Central memory CD4-positive, alpha-beta T cell (primary cell): ENCODE data around the gene TMEM50A.
"Not testable (repeated sequence)": the region's sequence is repeated elsewhere in the genome, so short reads cannot be mapped to it uniquely, and the experiment has no call there.

Source experiments
- DNase-seq: peaks from one replicate; pipeline ENCODE4 v3.0.0; 2022
- total RNA-seq, 3 experiments: gene quantifications; one replicate each; lab custom pipeline; 2026; lab: John Stamatoyannopoulos, UW

The TMEM50A gene
- 51.3 to 141 (median 102) reads per million in 3 experiments for total RNA-seq

- peak; percentile 91 for DNase-seq
These were observed at the start of gene TMEM50A for GRCh38 chr1:25338188-25338981. TSS of gene TMEM50A (plus strand) at chr1:25338334. CDS start at chr1:25340487, 2,153 bp downstream.

DNA sequence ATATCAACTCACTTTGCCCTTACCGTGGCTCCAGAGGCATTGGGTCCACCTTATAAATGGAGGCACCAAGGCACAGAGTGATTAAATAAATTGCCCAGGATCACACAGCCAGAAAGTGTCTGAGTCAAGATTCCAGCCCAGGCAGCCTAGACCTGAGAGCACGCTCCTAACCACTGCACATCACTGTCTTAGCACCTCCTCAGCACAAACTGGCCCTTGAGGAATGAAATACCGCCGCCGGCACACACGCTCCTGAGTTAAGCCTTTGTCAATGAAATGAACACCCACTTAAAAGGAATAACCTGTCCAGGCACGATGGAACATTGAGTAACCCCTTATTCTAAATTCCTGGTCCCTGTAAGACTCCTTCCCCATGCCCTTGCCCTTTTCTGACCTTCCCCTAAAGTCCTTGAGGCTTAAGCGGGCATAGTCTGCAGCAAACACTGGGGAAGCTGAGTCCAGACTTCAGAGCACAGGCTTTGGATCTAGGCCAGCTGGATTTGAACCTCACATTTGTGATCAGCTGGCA lies 49.5 kb upstream of the TMEM50A start:
- not testable (repeated sequence) for DNase-seq

DNA sequence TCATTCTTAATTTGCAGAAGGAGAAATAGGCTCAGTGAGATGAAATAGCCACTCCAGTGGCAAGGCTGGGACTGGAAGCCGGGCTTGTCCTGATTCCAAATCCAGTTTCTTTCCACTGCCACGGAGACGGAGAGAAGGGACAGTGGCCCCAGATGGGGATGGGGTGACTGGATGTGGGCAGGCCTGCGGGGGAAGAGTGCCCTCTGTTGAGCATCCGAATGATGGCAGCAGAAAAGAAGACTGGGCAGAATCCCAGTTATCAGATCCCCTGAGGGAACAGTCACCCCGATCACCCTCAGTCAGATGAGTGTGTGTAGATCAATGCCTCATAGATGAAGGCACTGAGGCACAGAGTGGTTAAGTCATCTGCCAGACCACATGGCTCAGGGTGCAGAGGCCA lies 48.1 kb upstream of the TMEM50A start:
- not testable (repeated sequence) for DNase-seq

DNA sequence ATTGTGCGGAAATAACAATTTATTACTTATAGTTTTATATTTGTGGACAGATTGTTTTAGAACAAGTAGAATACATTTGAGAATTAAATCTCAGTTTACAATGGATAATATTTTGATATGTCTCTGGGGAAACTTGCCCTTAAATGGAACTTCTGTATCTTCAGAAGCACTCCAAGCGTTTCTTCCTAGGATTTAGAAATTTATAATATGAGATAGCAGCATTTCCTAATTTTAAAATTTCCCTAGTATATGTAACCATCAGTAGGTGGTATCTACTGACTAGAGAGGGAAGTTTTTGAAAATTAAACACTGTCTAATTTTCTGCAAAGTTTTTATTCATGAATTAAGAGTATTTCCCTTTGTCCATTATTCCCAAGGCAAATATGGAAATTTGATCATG lies 44.7 kb upstream of the TMEM50A start:
- DNase-seq: not testable (repeated sequence)

DNA sequence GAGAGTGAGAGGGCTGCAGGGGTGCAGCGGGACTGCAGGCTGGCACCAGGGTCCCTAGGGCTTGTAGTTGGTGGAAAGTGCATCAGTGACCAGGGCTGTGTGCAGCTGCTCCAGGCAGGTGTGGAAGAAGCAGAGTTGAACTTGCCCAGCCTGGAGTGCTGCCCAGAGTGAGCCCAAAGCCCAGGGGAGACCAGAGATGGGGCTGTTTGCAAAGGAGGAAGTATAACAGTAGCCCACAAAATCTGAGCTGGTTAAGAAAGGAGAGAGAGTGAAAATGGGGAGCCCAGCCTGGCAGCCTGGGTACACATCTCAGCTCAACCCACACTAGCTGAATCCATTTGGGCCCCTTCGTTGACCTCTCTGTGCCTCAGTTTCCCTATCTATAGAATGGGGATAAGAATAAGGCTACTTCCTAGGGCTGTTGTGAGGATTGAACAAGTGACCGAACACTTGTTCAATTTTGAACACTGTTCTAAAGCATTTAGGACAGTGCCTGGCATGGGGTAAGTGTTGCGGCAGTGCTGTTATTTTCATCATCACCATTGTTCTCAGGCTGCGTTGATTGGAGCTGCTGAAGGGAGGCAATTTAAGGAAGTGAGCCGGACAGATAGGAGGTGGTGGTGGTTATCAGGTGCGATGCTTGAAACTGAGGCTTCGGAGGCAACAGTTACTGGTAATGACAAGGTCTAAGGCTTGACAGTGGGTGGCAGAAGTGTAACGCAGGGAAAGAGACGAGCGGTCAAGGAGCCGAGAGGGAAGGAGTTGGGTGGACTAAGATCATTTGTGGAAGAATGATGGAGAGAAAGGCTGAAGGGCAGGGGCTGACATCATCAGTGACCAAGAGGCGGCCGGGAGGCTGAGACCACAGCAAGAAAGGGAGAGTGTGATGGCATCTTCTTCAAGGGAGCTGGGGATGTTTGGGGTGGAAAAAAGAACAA lies 43.0 kb upstream of the TMEM50A start:
- not testable (repeated sequence) for DNase-seq

- DNase-seq: not testable (repeated sequence)
These were observed 41.6 kb upstream of the TMEM50A start for GRCh38 chr1:25296501-25296900.

DNA sequence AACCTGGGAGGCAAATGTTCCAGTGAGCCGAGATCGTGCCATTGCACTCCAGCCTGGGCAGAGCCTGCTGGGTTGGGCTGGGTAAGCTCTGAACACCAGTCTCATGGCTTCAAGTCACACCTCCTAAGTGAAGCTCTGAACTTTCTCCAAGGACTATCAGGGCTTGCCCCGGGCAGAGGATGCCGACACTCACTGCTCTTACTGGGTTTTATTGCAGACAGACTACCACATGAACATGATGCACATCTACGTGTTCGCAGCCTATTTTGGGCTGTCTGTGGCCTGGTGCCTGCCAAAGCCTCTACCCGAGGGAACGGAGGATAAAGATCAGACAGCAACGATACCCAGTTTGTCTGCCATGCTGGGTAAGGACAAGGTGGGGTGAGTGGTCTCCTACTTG lies 37.4 kb upstream of the TMEM50A start:
- not testable (repeated sequence) for DNase-seq

- not testable (repeated sequence) for DNase-seq
These were observed 35.8 kb upstream of the TMEM50A start for GRCh38 chr1:25302330-25302729.

DNA sequence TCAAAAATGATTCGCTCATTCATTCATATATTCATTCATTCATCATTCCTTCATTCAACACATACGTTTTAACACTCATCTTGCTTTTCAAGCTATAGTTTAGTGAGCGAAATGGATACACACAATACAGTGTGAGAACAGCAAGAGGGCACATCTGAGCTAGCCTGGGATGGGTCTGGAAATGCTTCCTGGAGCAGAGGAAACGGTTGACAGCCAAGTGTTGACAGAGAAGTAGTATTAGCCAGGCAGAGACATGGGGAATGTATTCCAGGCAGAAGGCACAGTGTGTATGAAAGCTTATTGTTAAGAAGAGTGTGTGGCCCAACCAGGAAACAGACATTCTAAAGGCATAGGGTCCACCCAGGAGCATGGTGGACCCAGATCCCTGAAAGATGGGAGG lies 33.2 kb upstream of the TMEM50A start:
- DNase-seq: not testable (repeated sequence)

GRCh38 chr1:25308168-25308567 lies 30.0 kb upstream of the TMEM50A start:
- not testable (repeated sequence) for DNase-seq

DNA sequence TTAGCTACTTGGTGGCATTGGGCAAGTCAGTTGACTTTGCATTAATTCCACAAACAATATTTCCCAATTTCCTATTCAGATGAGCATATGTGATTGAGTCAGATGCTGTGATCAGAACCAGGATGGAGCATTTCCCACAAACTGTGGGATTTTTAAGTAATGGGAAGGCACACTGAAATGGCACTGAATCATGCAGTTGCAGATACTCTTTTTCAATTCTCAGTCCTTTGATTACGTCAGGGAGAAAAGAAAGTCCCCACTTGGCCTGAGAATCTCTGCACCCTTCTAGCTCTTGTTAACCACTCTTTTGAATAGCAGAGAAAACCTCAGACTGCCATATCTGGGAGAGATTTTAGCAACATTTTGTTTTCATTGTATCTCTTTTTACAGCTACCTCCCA lies 29.0 kb upstream of the TMEM50A start:
- not testable (repeated sequence) for DNase-seq

DNA sequence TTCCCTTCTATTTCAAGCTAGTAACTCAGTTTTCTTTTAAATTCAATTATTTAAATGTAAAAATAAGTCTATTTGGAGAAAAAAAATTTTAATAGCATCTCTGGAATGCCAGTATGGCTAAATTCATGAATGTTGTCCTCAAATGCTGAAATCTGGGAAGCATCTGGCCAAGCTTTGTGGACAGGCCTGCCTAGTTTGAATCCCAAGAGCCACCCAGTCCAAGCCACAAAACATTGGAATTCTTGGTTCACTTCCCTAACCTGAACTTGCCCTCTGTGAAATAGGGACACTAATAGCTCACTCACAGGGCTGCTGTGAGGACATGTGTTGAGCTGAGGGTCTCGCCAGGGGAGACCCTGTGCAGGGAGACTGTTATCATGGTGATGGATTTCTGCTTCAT lies 28.6 kb upstream of the TMEM50A start:
- DNase-seq: not testable (repeated sequence)

DNA sequence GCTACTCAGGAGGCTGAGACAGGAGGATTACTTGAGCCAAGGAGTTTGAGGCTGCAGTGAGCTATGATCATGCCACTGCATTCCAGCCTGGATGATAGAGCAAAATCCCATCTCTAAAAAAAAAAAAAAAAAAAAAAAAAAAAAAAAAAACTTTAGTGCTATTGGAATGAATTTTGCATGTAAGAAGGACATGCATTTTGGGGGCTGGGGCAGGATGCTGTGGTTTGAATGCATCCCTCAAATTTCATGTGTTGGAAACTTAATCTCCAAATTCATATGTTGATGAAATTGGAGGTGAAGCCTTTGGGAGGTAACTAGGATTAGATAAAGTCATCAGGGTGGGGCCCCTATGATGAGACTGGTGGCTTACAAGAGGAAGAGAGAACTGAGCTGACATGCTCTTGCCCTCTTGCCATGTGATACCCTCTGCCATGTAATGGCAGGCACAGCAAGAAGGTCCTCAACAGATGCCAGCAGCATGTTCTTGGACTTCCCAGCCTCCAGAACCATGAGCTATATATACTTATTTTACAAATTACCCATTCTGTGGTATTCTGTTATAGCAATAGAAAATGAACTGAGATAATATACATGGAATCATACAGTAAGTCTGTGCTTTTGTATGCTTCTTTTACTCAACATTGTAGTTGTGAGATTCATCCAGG lies 25.2 kb upstream of the TMEM50A start:
- DNase-seq: not testable (repeated sequence)

GRCh38 chr1:25320314-25320938 lies 17.7 kb upstream of the TMEM50A start:
- not testable (repeated sequence) for DNase-seq

DNA sequence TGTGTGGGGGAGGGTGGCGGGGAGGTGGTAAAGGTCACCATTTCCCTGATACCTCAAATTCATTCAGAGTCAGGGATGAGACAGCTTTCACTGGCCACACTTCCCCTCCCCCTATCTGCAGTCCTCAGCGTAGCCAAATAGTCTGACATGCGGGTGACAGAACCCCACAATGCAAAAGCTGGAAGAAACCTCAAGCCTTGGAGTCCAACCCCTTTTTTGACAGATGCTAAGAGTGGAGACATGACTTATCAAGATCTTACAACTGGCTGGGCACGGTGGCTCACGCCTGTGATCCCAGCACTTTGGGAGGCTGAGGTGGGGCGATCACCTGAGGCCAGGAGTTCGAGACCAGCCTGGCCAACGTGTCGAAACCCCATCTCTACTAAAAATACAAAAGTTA lies 16.0 kb upstream of the TMEM50A start:
- DNase-seq: not testable (repeated sequence)

DNA sequence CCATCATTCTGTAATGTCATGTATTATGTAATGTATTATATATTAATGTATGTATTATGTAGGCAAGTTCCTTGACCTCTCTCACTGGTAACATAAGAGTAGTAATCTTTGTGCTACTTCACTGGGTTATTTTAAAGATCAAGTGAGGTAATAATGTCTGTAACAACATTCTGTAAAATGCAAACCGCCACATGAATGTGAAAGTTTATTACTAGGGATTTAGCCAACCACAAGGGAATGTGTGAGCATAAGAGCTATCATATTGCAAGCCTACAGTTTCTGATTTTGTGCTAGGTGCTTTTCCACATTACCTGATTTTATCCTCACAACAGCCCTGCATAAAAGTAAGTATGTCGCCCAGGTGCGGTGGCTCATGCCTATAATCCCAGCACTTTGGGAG lies 13.7 kb upstream of the TMEM50A start:
- not testable (repeated sequence) for DNase-seq

DNA sequence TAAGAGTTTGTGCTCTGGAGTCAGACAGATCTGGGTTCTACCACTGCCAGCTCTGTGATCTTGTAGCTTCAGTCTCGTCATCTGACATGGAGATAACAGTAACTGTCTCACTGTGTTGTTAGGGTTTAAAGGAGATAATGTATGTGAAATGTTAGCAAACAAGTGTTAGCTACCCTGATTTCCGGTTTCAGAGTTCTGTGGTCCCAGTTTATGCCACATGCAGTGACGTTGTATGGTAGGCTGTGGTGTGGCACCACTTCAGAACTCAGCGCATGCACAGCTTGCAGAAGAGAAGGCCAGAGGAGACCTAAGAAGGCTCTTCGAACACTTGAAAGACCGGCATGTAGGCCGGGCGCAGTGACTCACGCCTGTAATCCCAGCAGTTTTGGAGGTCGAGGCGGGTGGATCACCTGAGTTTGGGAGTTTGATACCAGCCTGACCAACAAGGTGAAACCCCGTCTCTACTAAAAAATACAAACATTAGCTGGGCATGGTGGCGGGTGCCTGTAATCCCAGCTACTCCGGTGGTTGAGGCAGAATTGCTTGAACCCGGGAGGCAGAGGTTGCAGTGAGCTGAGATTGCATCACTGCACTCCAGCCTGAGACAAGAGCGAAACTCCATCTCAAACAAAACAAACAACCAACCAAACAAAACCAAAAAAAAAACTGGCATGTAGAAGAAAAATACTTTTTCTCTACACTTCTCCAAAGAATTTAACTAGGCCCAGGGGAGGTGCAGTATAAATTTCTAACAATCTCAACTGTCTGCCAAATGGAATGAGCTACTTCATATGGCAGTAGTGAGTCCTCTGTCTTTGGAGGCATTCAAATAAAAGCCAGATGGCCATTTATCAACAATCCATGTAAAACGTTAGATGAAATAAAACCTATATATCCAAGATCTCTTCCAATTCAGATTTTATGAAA lies 10.0 kb upstream of the TMEM50A start:
- not testable (repeated sequence) for DNase-seq

GRCh38 chr1:25328791-25329185 lies 9.3 kb upstream of the TMEM50A start:
- not testable (repeated sequence) for DNase-seq

DNA sequence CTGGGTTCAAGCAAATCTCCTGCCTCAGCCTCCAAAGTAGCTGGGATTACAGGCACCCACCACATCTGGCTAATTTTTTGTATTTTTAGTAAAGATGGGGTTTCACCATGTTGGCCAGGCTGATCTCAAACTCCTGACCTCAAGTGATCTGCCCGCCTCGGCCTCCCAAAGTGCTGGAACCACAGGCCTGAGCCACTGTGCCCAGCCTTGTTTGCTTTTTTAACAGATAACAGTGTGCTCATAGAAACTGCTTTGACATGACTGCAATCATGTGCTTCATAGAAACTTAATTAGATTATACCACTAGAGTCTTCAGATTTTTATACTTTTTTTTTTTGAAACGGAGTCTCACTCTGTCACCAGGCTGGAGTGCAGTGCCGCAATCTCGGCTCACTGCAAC lies 8.8 kb upstream of the TMEM50A start:
- DNase-seq: not testable (repeated sequence)

DNA sequence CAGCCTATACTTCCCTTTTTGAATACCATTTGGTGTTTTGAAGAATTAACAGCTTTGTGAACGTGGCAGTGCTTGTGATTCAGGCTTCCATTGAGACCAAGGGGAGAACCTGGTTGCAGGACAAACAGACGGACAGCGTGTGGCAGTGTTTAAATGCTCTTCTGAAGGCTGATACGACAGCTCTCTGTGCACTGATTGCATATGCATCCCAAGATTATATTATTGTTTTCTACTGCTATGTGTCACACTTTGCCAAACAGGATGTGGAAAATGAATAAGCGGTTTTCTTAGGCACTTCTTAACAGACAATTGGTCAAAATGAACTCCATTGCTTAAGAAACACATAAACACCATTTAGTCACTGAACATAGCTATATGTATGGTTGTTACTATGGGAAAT lies 8.2 kb upstream of the TMEM50A start:
- peak; percentile 11 for DNase-seq

DNA sequence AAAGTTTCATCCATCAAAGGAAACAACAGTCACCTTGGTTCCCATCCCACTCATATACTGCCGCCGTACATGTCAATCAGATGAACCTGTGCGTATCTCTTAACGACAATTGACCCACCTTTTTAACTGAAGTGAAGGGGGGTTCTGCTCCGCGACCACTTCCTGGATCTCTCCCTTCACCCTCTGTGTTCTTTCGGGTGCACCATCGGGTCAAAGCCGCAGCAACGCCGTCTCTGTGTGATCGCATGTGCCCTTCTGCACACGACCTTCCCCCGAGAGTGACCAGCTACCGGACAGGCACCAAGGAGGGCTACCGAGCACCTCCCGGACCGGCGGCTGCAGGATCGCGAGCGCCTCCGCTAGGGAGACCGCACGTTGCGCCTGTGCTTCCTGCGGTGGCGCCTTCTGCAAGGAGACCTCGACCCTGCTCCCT lies 1.2 kb upstream of the TMEM50A start:
- peak; percentile 34 for DNase-seq
